ENCODE data around the gene EPS8L2. TPM values are rescaled to one million over a fixed set of nuclear protein-coding genes. Genes with fewer than 3 reads are reported as not detected.
A peak's percentile ranks its signal among the peaks of the same experiment; 100 is the strongest.

Gene EPS8L2
- total and polyA plus RNA-seq, 9 of the 15 experiments (the other 6 are each of a cell fraction or from before 2014, with no cell fraction given) = 0.75 to 17.0 (median 3.7) TPM

DNA sequence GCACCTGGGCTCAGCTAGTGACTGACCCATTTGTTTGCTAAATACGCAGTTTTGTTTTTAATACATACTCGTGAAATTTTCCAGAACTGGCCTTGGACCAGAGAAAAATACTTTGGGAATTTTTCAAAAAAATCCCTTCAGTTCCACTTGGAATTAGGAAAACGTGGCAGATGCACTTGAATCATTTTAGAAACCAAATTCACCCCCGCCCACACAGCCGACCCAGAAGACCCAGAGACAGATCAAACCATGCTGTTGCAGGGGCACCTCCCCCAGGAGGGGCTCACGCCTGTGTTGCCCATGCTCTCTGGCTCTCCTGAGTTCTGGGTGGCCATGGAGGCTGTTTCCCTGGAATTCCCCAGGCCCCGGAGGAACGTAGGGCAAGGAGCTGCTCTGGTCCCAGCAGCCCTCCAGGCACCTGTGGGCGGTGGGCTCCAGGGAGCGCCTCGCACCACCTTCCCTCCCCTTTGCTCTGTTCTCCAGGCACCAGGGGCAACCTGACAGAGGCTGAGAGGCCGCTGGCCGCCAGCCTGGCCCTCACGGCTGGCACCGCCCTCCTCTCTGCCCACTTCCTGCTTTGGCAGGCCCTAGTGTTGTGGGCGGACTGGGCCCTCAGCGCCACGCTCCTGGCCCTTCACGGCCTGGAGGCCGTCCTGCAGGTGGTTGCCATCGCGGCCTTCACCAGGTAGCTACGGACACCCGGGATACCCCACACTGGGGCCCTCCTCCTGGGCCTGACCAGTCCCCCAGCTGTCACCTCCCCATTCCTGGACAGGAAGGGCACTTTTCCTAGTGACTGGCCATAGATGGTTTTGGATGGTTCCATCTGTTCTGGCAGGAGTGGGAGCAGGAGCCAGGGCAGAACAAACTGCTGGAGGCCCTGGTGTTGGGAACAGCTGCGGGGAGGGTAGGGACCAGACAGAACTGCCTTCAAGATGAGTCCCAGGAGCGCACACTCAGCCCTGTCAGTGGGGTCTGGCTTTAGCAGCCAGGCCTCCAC lies 3.3 kb upstream of the EPS8L2 start (continued):
- TF ChIP-seq, protein P1, sequence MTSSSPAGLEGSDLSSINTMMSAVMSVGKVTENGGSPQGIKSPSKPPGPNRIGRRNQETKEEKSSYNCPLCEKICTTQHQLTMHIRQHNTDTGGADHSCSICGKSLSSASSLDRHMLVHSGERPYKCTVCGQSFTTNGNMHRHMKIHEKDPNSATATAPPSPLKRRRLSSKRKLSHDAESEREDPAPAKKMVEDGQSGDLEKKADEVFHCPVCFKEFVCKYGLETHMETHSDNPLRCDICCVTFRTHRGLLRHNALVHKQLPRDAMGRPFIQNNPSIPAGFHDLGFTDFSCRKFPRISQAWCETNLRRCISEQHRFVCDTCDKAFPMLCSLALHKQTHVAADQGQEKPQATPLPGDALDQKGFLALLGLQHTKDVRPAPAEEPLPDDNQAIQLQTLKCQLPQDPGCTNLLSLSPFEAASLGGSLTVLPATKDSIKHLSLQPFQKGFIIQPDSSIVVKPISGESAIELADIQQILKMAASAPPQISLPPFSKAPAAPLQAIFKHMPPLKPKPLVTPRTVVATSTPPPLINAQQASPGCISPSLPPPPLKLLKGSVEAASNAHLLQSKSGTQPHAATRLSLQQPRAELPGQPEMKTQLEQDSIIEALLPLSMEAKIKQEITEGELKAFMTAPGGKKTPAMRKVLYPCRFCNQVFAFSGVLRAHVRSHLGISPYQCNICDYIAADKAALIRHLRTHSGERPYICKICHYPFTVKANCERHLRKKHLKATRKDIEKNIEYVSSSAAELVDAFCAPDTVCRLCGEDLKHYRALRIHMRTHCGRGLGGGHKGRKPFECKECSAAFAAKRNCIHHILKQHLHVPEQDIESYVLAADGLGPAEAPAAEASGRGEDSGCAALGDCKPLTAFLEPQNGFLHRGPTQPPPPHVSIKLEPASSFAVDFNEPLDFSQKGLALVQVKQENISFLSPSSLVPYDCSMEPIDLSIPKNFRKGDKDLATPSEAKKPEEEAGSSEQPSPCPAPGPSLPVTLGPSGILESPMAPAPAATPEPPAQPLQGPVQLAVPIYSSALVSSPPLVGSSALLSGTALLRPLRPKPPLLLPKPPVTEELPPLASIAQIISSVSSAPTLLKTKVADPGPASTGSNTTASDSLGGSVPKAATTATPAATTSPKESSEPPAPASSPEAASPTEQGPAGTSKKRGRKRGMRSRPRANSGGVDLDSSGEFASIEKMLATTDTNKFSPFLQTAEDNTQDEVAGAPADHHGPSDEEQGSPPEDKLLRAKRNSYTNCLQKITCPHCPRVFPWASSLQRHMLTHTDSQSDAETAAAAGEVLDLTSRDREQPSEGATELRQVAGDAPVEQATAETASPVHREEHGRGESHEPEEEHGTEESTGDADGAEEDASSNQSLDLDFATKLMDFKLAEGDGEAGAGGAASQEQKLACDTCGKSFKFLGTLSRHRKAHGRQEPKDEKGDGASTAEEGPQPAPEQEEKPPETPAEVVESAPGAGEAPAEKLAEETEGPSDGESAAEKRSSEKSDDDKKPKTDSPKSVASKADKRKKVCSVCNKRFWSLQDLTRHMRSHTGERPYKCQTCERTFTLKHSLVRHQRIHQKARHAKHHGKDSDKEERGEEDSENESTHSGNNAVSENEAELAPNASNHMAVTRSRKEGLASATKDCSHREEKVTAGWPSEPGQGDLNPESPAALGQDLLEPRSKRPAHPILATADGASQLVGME (CRISPR knock-in tag; IDR thresholded peaks at IDR 0.05) = no peak

DNA sequence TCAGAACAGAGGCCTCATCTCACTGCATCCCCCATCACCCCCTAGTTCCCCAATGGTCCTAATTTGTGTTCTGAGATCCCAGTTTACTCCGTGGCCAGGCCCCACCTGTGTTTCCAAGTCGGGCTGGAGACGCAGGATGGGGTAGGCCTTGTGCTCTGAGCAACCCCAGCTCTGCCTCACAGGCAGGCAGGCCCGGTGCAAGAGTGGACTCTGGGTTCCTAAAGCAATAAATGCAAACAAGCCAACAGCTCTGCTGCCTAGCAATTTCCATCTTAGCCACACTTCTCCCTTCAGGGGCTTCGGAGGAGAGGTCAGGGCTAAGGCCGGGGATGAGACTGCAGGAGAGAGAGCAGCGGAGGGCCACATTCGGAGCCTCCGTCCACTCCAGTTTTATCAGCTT lies 2.5 kb upstream of the EPS8L2 start:
- Histone ChIP-seq H3K9me1 (ENCODE audit: control insufficient read depth, insufficient read depth, low read length) (no peaks in the 10 kb centered on the region), H3K4me1 (replicated peaks in 1 of 2; ENCODE audit: control insufficient read depth in 2 of 2, insufficient read depth in 2 of 2, low read length in 2 of 2) (peaks cover 6 to 60% of the 10 kb centered on the region in 2 experiments), H3K4me2 (ENCODE audit: insufficient read depth, low read length) (no peak overlapping the region), H3K79me2 (ENCODE audit: control insufficient read depth, insufficient read depth, low read length) (no peaks in the 10 kb centered on the region), H3K4me3 (no peak overlapping the region), H4K20me1 (replicated peaks; ENCODE audit: control insufficient read depth, insufficient read depth, low read length) (no peaks in the 10 kb centered on the region), H3K9me3 (replicated peaks; ENCODE audit: control insufficient read depth, insufficient read depth, low read depth, low read length) (no peaks in the 10 kb centered on the region), H2AFZ (ENCODE audit: low read depth, low read length) (no peak overlapping the region), H3K27me3 (ENCODE audit: control insufficient read depth in 2 of 2, insufficient read depth in 2 of 2, low read length in 2 of 2) (no peaks in the 10 kb centered on the region), H3K9ac (ENCODE audit: insufficient read depth in 1 of 2, low read depth in 2 of 2, low read length in 2 of 2) (peak overlapping the region in 1 of 2 experiments; percentile 68; a peak in 2 of 4 replicates), H3K36me3 (ENCODE audit: control insufficient read depth, insufficient read depth, low read length) (peaks cover 9% of the 10 kb centered on the region; the same call in 1 of the 3 replicates), H3K27ac (ENCODE audit: extremely low read depth, low read depth, low read length) (no peak overlapping the region)
- in situ Hi-C loops (cut with MboI) (no loop called here), intact Hi-C loops (cut with micrococcal nuclease) (no loop called here)
- FAIRE-seq = no peak
- 75% methylated on average over 9 of the region's 9 CpGs for WGBS (ENCODE audit: insufficient coverage, low coverage, missing lambda C conversion rate)
- DNase-seq (ENCODE audit: extremely low read depth in 1 of 4, low spot score in 3 of 4) = no peak
- POLR2A ChIA-PET = interaction anchor here (0.7 to 1.5 kb wide), 6 partner anchors 8 to 123 kb away, joined by 3 to 4 read pairs (median 3); partner anchors contain the start of genes DEAF1, TALDO1 and TMEM80
- no peak for ATAC-seq
- BruUV-seq (replicated peaks) = no TSS peak
- CTCF ChIA-PET (ENCODE audit: low intra/inter-chr PET ratio) = no interaction called here
- TF ChIP-seq, protein P2, sequence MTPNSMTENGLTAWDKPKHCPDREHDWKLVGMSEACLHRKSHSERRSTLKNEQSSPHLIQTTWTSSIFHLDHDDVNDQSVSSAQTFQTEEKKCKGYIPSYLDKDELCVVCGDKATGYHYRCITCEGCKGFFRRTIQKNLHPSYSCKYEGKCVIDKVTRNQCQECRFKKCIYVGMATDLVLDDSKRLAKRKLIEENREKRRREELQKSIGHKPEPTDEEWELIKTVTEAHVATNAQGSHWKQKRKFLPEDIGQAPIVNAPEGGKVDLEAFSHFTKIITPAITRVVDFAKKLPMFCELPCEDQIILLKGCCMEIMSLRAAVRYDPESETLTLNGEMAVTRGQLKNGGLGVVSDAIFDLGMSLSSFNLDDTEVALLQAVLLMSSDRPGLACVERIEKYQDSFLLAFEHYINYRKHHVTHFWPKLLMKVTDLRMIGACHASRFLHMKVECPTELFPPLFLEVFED (CRISPR knock-in tag; conservative IDR thresholded peaks at IDR 0.05) = no peak
- TF ChIP-seq, protein P3, sequence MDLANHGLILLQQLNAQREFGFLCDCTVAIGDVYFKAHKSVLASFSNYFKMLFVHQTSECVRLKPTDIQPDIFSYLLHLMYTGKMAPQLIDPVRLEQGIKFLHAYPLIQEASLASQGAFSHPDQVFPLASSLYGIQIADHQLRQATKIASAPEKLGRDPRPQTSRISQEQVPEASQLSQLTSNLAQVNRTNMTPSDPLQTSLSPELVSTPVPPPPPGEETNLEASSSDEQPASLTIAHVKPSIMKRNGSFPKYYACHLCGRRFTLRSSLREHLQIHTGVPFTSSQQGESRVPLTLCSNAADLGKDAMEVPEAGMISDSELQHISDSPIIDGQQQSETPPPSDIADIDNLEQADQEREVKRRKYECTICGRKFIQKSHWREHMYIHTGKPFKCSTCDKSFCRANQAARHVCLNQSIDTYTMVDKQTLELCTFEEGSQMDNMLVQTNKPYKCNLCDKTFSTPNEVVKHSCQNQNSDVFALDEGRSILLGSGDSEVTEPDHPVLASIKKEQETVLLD (IDR thresholded peaks at IDR 0.05) = no peak
- no peak for TF ChIP-seq STAG1 (CRISPR knock-in tag; IDR thresholded peaks at IDR 0.05; ENCODE audit: borderline replicate concordance)
- TF ChIP-seq BRD9 (IDR thresholded peaks at IDR 0.05; ENCODE audit: low read depth, partially characterized antibody) = no peak
- no peak for TF ChIP-seq GTF2A2 (tag; IDR thresholded peaks at IDR 0.05)
- TF ChIP-seq, protein P4, sequence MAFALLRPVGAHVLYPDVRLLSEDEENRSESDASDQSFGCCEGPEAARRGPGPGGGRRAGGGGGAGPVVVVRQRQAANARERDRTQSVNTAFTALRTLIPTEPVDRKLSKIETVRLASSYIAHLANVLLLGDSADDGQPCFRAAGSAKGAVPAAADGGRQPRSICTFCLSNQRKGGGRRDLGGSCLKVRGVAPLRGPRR (CRISPR knock-in tag; IDR thresholded peaks at IDR 0.05) = no peak
- TF ChIP-seq NFYB (IDR thresholded peaks at IDR 0.05; ENCODE audit: extremely low read depth, insufficient read length) = no peak
- no peak for TF ChIP-seq FIP1L1 (IDR thresholded peaks at IDR 0.05; ENCODE audit: low read depth, low read length, poor library complexity, severe bottlenecking)
